Measurements from ENCODE around the gene S100A13. TPM values are rescaled to one million over a fixed set of nuclear protein-coding genes. Genes with fewer than 3 reads are reported as not detected.

S100A13 gene
- total and polyA plus RNA-seq, 2 donors (not counting 1 experiment from before 2014, with no cell fraction given), result 172 to 399 TPM

DNA sequence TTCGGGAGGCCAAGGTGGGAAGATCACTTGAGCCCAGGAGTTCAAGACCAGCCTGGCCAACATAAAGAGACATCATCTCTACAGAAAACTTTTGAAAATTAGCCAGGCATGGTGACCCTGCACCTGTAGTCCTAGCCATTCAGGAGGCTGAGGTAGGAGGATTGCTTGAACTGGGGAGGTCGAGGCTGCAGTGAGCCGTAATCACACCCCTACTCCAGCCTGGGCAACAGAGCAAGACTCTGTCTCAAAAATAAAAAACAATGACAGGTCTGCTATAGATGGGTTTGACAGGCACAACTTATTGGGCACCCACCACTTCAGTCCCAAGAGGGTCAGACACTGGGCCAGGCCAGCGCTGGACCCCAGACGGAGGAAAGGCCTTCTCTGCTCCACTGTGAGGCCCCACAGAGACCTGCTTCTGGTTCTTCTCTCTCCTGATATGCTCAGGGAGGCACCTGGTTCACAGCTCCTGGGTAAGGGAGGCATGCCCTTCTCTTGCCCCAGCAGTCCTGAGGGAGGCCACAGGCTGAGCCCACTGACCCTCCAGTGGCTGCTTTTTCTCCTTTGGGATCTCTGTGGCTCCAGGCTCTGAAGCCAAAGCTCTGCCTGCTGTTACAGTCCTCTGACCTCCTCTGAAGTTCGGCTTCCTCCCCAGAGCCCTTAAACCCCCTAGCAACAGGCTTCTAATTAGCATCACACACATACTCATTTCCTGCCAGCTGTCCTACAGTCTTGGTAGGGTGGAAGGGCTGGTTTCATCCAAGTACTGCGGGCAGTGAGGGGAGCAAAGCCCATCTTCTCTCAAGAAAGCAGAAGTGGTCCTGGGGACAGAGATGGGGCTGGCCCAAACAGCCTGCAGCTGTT lies 28.8 kb downstream of the S100A13 start:
- Histone ChIP-seq H3K27ac (ENCODE audit: insufficient read depth, low read length) (peak overlapping the region; percentile 77), H3K4me2 (ENCODE audit: extremely low read depth, insufficient read depth, low read length) (no peak overlapping the region), H3K27me3 (ENCODE audit: control insufficient read depth, insufficient read depth, low read length) (no peaks in the 10 kb centered on the region), H3K79me2 (ENCODE audit: control insufficient read depth, insufficient read depth, low read length) (no peaks in the 10 kb centered on the region), H3K36me3 (ENCODE audit: control insufficient read depth, insufficient read depth, low read length) (no peaks in the 10 kb centered on the region), H3K9me3 (ENCODE audit: control insufficient read depth, insufficient read depth, low read depth, low read length) (no peaks in the 10 kb centered on the region), H3K4me3 (replicated peaks in 1 of 4; ENCODE audit: control extremely low read depth in 1 of 4, insufficient read depth in 1 of 4, low read depth in 3 of 4, low read length in 4 of 4) (no peak overlapping the region), H2AFZ (ENCODE audit: low read length) (no peak overlapping the region), H3K4me1 (ENCODE audit: control insufficient read depth, extremely low read depth, insufficient read depth, low read length) (peaks cover 17% of the 10 kb centered on the region), H3K9ac (ENCODE audit: insufficient read depth, low read length) (no peak overlapping the region), H4K20me1 (ENCODE audit: control insufficient read depth, extremely low read depth, insufficient read depth, low read length) (no peaks in the 10 kb centered on the region)
- DNase-seq (ENCODE audit: low read depth in 2 of 2), result peak; percentile 58 to 69
- TF ChIP-seq, protein P1, sequence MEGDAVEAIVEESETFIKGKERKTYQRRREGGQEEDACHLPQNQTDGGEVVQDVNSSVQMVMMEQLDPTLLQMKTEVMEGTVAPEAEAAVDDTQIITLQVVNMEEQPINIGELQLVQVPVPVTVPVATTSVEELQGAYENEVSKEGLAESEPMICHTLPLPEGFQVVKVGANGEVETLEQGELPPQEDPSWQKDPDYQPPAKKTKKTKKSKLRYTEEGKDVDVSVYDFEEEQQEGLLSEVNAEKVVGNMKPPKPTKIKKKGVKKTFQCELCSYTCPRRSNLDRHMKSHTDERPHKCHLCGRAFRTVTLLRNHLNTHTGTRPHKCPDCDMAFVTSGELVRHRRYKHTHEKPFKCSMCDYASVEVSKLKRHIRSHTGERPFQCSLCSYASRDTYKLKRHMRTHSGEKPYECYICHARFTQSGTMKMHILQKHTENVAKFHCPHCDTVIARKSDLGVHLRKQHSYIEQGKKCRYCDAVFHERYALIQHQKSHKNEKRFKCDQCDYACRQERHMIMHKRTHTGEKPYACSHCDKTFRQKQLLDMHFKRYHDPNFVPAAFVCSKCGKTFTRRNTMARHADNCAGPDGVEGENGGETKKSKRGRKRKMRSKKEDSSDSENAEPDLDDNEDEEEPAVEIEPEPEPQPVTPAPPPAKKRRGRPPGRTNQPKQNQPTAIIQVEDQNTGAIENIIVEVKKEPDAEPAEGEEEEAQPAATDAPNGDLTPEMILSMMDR (conservative IDR thresholded peaks at IDR 0.05 in 1 of 2, IDR thresholded peaks at IDR 0.05 in 1 of 2; ENCODE audit: low read depth in 1 of 2, low read length in 2 of 2), result no peak
- TF ChIP-seq EZH2 (IDR thresholded peaks at IDR 0.05; ENCODE audit: low read length, missing control alignments), result no peak

DNA sequence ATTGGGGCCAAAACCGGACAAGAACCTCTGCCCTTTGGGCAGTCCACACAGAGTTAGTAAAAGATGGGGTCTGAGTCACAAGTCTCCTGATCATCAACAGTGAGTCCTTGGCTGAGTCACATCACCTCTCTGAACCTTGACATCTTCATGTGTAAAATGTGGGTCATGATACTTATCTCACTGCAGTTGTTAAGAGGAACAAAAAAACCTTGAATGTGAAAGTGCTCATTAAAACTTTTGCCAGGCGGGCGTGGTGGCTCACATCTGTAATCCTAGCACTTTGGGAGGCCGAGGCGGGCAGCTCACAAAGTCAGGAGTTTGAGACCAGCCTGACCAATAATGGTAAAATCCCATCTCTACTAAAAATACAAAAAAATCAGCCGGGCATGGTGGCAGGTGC lies 30.1 kb downstream of the S100A13 start:
- DNase-seq (ENCODE audit: low read depth in 2 of 2), result peak; percentile 50 to 60
- Histone ChIP-seq H3K27ac (ENCODE audit: insufficient read depth, low read length) (peak overlapping the region; percentile 41), H3K4me2 (ENCODE audit: extremely low read depth, insufficient read depth, low read length) (no peak overlapping the region), H3K9me3 (ENCODE audit: control insufficient read depth, insufficient read depth, low read depth, low read length) (no peaks in the 10 kb centered on the region), H3K9ac (ENCODE audit: insufficient read depth, low read length) (no peak overlapping the region), H4K20me1 (ENCODE audit: control insufficient read depth, extremely low read depth, insufficient read depth, low read length) (no peaks in the 10 kb centered on the region), H3K27me3 (ENCODE audit: control insufficient read depth, insufficient read depth, low read length) (no peaks in the 10 kb centered on the region), H3K36me3 (ENCODE audit: control insufficient read depth, insufficient read depth, low read length) (no peaks in the 10 kb centered on the region), H3K79me2 (ENCODE audit: control insufficient read depth, insufficient read depth, low read length) (no peaks in the 10 kb centered on the region), H3K4me3 (replicated peaks in 1 of 4; ENCODE audit: control extremely low read depth in 1 of 4, insufficient read depth in 1 of 4, low read depth in 3 of 4, low read length in 4 of 4) (no peak overlapping the region), H3K4me1 (ENCODE audit: control insufficient read depth, extremely low read depth, insufficient read depth, low read length) (peaks cover 17% of the 10 kb centered on the region), H2AFZ (ENCODE audit: low read length) (no peak overlapping the region)
- TF ChIP-seq, protein P1 (conservative IDR thresholded peaks at IDR 0.05 in 1 of 2, IDR thresholded peaks at IDR 0.05 in 1 of 2; ENCODE audit: low read depth in 1 of 2, low read length in 2 of 2), result no peak
- no peak for TF ChIP-seq EZH2 (IDR thresholded peaks at IDR 0.05; ENCODE audit: low read length, missing control alignments)

DNA sequence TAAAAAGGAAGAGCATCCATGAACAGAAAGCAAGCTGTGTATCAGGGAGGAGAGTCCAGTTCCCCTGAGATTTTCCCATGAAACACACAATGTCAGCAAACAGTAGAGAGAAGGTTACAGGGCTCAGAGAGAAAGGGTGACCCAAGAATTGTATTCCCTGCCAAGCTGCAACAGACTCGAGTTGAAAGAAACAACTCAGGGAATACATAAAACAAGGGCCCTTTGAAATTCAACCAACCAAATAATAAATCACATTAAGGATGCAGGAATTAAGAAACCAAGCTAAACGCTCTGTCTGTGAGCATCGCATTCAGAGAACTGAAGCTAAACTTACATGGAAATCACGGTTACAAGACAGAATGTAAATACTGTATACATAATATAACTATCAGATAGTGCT lies 34.6 kb downstream of the S100A13 start:
- TF ChIP-seq EZH2 (IDR thresholded peaks at IDR 0.05; ENCODE audit: low read length, missing control alignments), result no peak
- TF ChIP-seq, protein P1 (conservative IDR thresholded peaks at IDR 0.05 in 1 of 2, IDR thresholded peaks at IDR 0.05 in 1 of 2; ENCODE audit: low read depth in 1 of 2, low read length in 2 of 2), result no peak
- Histone ChIP-seq H2AFZ (ENCODE audit: low read length) (no peak overlapping the region), H4K20me1 (ENCODE audit: control insufficient read depth, extremely low read depth, insufficient read depth, low read length) (no peaks in the 10 kb centered on the region), H3K9me3 (ENCODE audit: control insufficient read depth, insufficient read depth, low read depth, low read length) (no peaks in the 10 kb centered on the region), H3K9ac (ENCODE audit: insufficient read depth, low read length) (no peak overlapping the region), H3K79me2 (ENCODE audit: control insufficient read depth, insufficient read depth, low read length) (no peaks in the 10 kb centered on the region), H3K4me2 (ENCODE audit: extremely low read depth, insufficient read depth, low read length) (no peak overlapping the region), H3K4me3 (replicated peaks in 1 of 4; ENCODE audit: control extremely low read depth in 1 of 4, insufficient read depth in 1 of 4, low read depth in 3 of 4, low read length in 4 of 4) (no peak overlapping the region), H3K36me3 (ENCODE audit: control insufficient read depth, insufficient read depth, low read length) (no peaks in the 10 kb centered on the region), H3K27ac (ENCODE audit: insufficient read depth, low read length) (no peak overlapping the region), H3K27me3 (ENCODE audit: control insufficient read depth, insufficient read depth, low read length) (no peaks in the 10 kb centered on the region), H3K4me1 (ENCODE audit: control insufficient read depth, extremely low read depth, insufficient read depth, low read length) (peaks cover 1% of the 10 kb centered on the region)
- no peak for DNase-seq (ENCODE audit: low read depth in 2 of 2)

All from fibroblast of lung (primary cell).